ENCODE measurements around the gene PPIF.

Gene PPIF

GRCh38 chr10:79380946-79381721 lies 33.9 kb downstream of the PPIF start:
- no peak for DNase-seq (ENCODE audit: extremely low read depth, insufficient read length)
- Histone ChIP-seq H3K27me3 (replicated peaks; ENCODE audit: control insufficient read depth, insufficient read depth, low read length) (no peaks in the 10 kb centered on the region; the same call in none of the 2 replicates), H3K4me3 (replicated peaks; ENCODE audit: low read depth, low read length) (no peak overlapping the region), H3K36me3 (ENCODE audit: control insufficient read depth, insufficient read depth, low read length) (no peaks in the 10 kb centered on the region)
- no peak for TF ChIP-seq CTCF (IDR thresholded peaks at IDR 0.05; ENCODE audit: insufficient read depth, low read length, poor library complexity, severe bottlenecking)

GRCh38 chr10:79381804-79382221 lies 34.5 kb downstream of the PPIF start:
- Histone ChIP-seq H3K4me3 (replicated peaks; ENCODE audit: low read depth, low read length) (no peak overlapping the region), H3K36me3 (ENCODE audit: control insufficient read depth, insufficient read depth, low read length) (no peaks in the 10 kb centered on the region), H3K27me3 (replicated peaks; ENCODE audit: control insufficient read depth, insufficient read depth, low read length) (no peaks in the 10 kb centered on the region; the same call in none of the 2 replicates)
- no peak for TF ChIP-seq CTCF (IDR thresholded peaks at IDR 0.05; ENCODE audit: insufficient read depth, low read length, poor library complexity, severe bottlenecking)
- no peak for DNase-seq (ENCODE audit: extremely low read depth, insufficient read length)

- Histone ChIP-seq H3K4me3 (replicated peaks; ENCODE audit: low read depth, low read length) (no peak overlapping the region), H3K27me3 (replicated peaks; ENCODE audit: control insufficient read depth, insufficient read depth, low read length) (no peaks in the 10 kb centered on the region; the same call in none of the 2 replicates), H3K36me3 (ENCODE audit: control insufficient read depth, insufficient read depth, low read length) (no peaks in the 10 kb centered on the region)
- no peak for DNase-seq (ENCODE audit: extremely low read depth, insufficient read length)
- TF ChIP-seq CTCF (IDR thresholded peaks at IDR 0.05; ENCODE audit: insufficient read depth, low read length, poor library complexity, severe bottlenecking) = no peak
Observed at GRCh38 chr10:79382491-79382941, 35.2 kb downstream of the PPIF start.

GRCh38 chr10:79383974-79384606 lies 36.8 kb downstream of the PPIF start:
- Histone ChIP-seq H3K36me3 (ENCODE audit: control insufficient read depth, insufficient read depth, low read length) (no peaks in the 10 kb centered on the region), H3K27me3 (replicated peaks; ENCODE audit: control insufficient read depth, insufficient read depth, low read length) (no peaks in the 10 kb centered on the region; the same call in none of the 2 replicates), H3K4me3 (replicated peaks; ENCODE audit: low read depth, low read length) (no peak overlapping the region)
- TF ChIP-seq CTCF (IDR thresholded peaks at IDR 0.05; ENCODE audit: insufficient read depth, low read length, poor library complexity, severe bottlenecking) = no peak
- DNase-seq (ENCODE audit: extremely low read depth, insufficient read length) = no peak

GRCh38 chr10:79384773-79385391 lies 37.6 kb downstream of the PPIF start:
- no peaks in the 10 kb centered on the region for H3K36me3 ChIP-seq (ENCODE audit: control insufficient read depth, insufficient read depth, low read length)
- no peak for TF ChIP-seq CTCF (IDR thresholded peaks at IDR 0.05; ENCODE audit: insufficient read depth, low read length, poor library complexity, severe bottlenecking)
- H3K4me3 ChIP-seq (replicated peaks; ENCODE audit: low read depth, low read length) = no peak overlapping the region
- no peaks in the 10 kb centered on the region; the same call in none of the 2 replicates for H3K27me3 ChIP-seq (replicated peaks; ENCODE audit: control insufficient read depth, insufficient read depth, low read length)
- DNase-seq (ENCODE audit: extremely low read depth, insufficient read length) = no peak

Measured in GM06990 (cell line).